Measurements from ENCODE around the gene SIMC1. TPM values are rescaled to one million over a fixed set of nuclear protein-coding genes. Genes with fewer than 3 reads are reported as not detected.

Gene SIMC1
- total RNA-seq, 2 experiments from 2014 or later, result 33.6 to 57.5 TPM

DNA sequence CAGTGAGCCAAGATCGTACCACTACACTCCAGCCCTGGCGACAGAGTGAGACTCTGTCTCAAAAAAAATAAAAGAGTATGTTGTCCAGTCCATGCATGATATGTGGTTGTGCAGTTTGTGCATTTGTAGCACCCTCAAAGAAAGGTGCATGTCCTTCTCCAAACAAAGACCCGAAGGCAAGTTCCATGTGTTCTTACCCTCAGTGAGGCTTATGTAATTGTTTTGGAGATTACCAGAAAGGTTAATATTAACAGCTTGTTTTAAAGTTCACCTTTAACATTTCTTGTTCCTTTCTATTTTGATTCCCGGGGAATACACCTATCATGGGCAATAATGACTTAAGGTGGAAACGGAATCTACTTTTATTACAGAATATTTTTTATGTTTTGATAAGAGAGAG, 101.1 kb downstream of the SIMC1 start:
- CTCF ChIA-PET (ENCODE audit: unreplicated experiment), result no interaction called here
- intact Hi-C loops (cut with micrococcal nuclease; ENCODE audit: unreplicated experiment), result no loop called here
- peaks cover 37% of the 10 kb centered on the region for H3K36me3 ChIP-seq (ENCODE audit: insufficient read depth, low read length)
- POLR2A ChIA-PET, result interaction anchor here (2.2 kb wide), 1 partner anchor 16 kb away, joined by 6 read pairs; no protein-coding TSS in a partner anchor
- H3K4me3 ChIP-seq (ENCODE audit: low read depth, low read length, poor library complexity, severe bottlenecking), result no peak overlapping the region
- H2AFZ ChIP-seq (ENCODE audit: low read length), result no peak overlapping the region
- H3K79me2 ChIP-seq (ENCODE audit: insufficient read depth, low read depth, low read length), result no peaks in the 10 kb centered on the region
- H3K9me3 ChIP-seq (ENCODE audit: low read length), result no peaks in the 10 kb centered on the region
- TF ChIP-seq, protein P1, sequence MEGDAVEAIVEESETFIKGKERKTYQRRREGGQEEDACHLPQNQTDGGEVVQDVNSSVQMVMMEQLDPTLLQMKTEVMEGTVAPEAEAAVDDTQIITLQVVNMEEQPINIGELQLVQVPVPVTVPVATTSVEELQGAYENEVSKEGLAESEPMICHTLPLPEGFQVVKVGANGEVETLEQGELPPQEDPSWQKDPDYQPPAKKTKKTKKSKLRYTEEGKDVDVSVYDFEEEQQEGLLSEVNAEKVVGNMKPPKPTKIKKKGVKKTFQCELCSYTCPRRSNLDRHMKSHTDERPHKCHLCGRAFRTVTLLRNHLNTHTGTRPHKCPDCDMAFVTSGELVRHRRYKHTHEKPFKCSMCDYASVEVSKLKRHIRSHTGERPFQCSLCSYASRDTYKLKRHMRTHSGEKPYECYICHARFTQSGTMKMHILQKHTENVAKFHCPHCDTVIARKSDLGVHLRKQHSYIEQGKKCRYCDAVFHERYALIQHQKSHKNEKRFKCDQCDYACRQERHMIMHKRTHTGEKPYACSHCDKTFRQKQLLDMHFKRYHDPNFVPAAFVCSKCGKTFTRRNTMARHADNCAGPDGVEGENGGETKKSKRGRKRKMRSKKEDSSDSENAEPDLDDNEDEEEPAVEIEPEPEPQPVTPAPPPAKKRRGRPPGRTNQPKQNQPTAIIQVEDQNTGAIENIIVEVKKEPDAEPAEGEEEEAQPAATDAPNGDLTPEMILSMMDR (conservative IDR thresholded peaks at IDR 0.05; ENCODE audit: low read length), result no peak
- no peak for TF ChIP-seq EZH2phosphoT487 (IDR thresholded peaks at IDR 0.05; ENCODE audit: borderline replicate concordance, low read depth, low read length)
- H3K4me2 ChIP-seq (ENCODE audit: low read length), result no peak overlapping the region
- no TSS peak for BruUV-seq (replicated peaks)
- no peaks in the 10 kb centered on the region for H3K4me1 ChIP-seq (ENCODE audit: insufficient read depth, low read length, poor library complexity, severe bottlenecking)
- H3K27ac ChIP-seq (ENCODE audit: low read depth, low read length, poor library complexity, severe bottlenecking), result no peak overlapping the region
- no peaks in the 10 kb centered on the region for H3K9me2 ChIP-seq (ENCODE audit: insufficient read depth, low read length)
- no peaks in the 10 kb centered on the region for H4K20me1 ChIP-seq (ENCODE audit: insufficient read depth, low read length)
- no peak for DNase-seq (ENCODE audit: low spot score)

GRCh38 chr5:176341325-176342157, 103.3 kb downstream of the SIMC1 start:
- ChIA-PET CTCF (ENCODE audit: unreplicated experiment) (no interaction called here), POLR2A (interaction anchor here (1.2 kb wide), 1 partner anchor 54 kb away, joined by 4 read pairs; no protein-coding TSS in a partner anchor)
- Histone ChIP-seq H3K9me2 (ENCODE audit: insufficient read depth, low read length) (no peaks in the 10 kb centered on the region), H2AFZ (ENCODE audit: low read length) (no peak overlapping the region), H3K36me3 (ENCODE audit: insufficient read depth, low read length) (peaks cover 52% of the 10 kb centered on the region), H3K27ac (ENCODE audit: low read depth, low read length, poor library complexity, severe bottlenecking) (no peak overlapping the region), H3K4me3 (ENCODE audit: low read depth, low read length, poor library complexity, severe bottlenecking) (no peak overlapping the region), H3K4me1 (ENCODE audit: insufficient read depth, low read length, poor library complexity, severe bottlenecking) (no peaks in the 10 kb centered on the region), H3K79me2 (ENCODE audit: insufficient read depth, low read depth, low read length) (no peaks in the 10 kb centered on the region), H4K20me1 (ENCODE audit: insufficient read depth, low read length) (no peaks in the 10 kb centered on the region), H3K4me2 (ENCODE audit: low read length) (no peak overlapping the region), H3K9me3 (ENCODE audit: low read length) (no peaks in the 10 kb centered on the region)
- intact Hi-C loops (cut with micrococcal nuclease; ENCODE audit: unreplicated experiment), result no loop called here
- BruUV-seq (replicated peaks), result no TSS peak
- TF ChIP-seq, protein P1 (conservative IDR thresholded peaks at IDR 0.05; ENCODE audit: low read length), result no peak
- no peak for TF ChIP-seq EZH2phosphoT487 (IDR thresholded peaks at IDR 0.05; ENCODE audit: borderline replicate concordance, low read depth, low read length)
- no peak for DNase-seq (ENCODE audit: low spot score)

DNA sequence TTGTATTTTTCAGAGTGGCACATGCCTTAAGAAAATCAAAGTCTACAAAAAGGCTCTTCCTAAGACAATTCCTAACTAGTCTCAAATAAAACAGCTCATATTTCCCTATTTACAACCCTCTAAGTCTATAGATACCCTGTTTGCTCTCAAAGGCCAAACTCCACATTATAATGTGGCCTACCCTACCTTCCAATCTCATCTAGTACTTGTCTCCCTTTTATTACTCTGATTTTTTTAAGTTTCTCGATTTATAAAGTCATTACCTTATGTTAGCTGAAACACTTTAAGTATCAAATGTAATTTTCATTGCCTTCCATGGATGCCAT, 103.9 kb downstream of the SIMC1 start:
- no peaks in the 10 kb centered on the region for H3K9me3 ChIP-seq (ENCODE audit: low read length)
- no peak overlapping the region for H2AFZ ChIP-seq (ENCODE audit: low read length)
- H3K9me2 ChIP-seq (ENCODE audit: insufficient read depth, low read length), result no peaks in the 10 kb centered on the region
- no peak overlapping the region for H3K4me3 ChIP-seq (ENCODE audit: low read depth, low read length, poor library complexity, severe bottlenecking)
- DNase-seq (ENCODE audit: low spot score), result no peak
- no peak overlapping the region for H3K27ac ChIP-seq (ENCODE audit: low read depth, low read length, poor library complexity, severe bottlenecking)
- CTCF ChIA-PET (ENCODE audit: unreplicated experiment), result no interaction called here
- no TSS peak for BruUV-seq (replicated peaks)
- peaks cover 52% of the 10 kb centered on the region for H3K36me3 ChIP-seq (ENCODE audit: insufficient read depth, low read length)
- POLR2A ChIA-PET, result interaction anchor here (1.2 kb wide), 1 partner anchor 53 kb away, joined by 4 read pairs; no protein-coding TSS in a partner anchor
- no peak for TF ChIP-seq EZH2phosphoT487 (IDR thresholded peaks at IDR 0.05; ENCODE audit: borderline replicate concordance, low read depth, low read length)
- TF ChIP-seq, protein P1 (conservative IDR thresholded peaks at IDR 0.05; ENCODE audit: low read length), result no peak
- intact Hi-C loops (cut with micrococcal nuclease; ENCODE audit: unreplicated experiment), result no loop called here
- no peak overlapping the region for H3K4me2 ChIP-seq (ENCODE audit: low read length)
- H4K20me1 ChIP-seq (ENCODE audit: insufficient read depth, low read length), result no peaks in the 10 kb centered on the region
- H3K4me1 ChIP-seq (ENCODE audit: insufficient read depth, low read length, poor library complexity, severe bottlenecking), result no peaks in the 10 kb centered on the region
- H3K79me2 ChIP-seq (ENCODE audit: insufficient read depth, low read depth, low read length), result no peaks in the 10 kb centered on the region
